Astrocyte of the cerebellum (primary cell): ENCODE data around the gene SLC22A3.

Source experiments
- DNase-seq: peaks from one replicate; pipeline ENCODE4 v3.0.0-alpha.2; 2011; ENCODE audit warnings: low read depth
- H3K4me3 ChIP-seq: 2 replicates; pipeline ENCODE4 v1.5.1; 2011; ENCODE audit warnings: mild to moderate bottlenecking, low read depth, low read length, moderate library complexity
- in situ Hi-C: cut with HindIII; loops from 2 replicates; pipeline ENCODE4 v1.10.0; 2017; ENCODE audit warnings: low sequenced_read_pairs
- TF ChIP-seq, protein P1 (sequence below): IDR thresholded peaks from 2 replicates; pipeline ENCODE4 v1.5.1; 2012; ENCODE audit warnings: low read length, low read depth, moderate library complexity, mild to moderate bottlenecking; ENCODE audit errors: missing control alignments

SLC22A3 gene

DNA sequence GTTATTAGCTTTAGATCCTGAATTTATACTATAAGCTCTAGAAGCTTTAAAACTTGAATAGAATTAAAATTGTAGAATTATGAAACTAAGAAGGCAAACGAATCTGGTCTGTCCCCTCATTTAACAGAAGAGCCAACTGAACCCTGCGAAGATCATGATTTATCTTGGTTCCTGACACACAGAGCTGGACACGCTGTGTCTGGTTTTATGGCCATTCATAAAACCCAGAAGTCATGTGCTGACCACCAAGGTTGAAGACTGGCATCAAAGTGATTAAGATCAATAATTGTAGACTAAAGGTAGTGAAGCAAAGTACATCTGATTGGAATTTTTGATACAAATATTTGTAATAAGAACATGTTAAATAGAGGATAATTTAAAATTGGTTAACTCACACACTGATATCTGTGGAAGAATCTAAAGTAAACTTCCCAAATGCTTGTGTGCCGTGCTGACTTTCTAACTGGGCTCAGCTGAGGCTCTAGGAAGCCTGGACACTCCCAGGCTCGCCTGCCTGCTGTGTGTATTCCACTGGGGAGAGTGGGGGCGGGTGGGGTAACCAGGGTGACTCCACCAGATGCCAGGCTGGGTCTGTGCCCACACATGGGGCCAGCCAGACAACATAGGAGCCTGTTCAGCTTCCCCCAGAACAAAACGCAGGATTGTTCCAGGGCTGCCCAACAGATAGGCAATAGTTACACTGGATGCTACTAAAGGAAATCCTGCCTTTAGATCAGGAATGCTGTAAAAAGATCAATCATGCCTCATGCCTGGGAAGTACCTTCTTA, 42.1 kb upstream of the SLC22A3 start:
- no peak for DNase-seq
- in situ Hi-C loops: no loop called here
- TF ChIP-seq, protein P1, sequence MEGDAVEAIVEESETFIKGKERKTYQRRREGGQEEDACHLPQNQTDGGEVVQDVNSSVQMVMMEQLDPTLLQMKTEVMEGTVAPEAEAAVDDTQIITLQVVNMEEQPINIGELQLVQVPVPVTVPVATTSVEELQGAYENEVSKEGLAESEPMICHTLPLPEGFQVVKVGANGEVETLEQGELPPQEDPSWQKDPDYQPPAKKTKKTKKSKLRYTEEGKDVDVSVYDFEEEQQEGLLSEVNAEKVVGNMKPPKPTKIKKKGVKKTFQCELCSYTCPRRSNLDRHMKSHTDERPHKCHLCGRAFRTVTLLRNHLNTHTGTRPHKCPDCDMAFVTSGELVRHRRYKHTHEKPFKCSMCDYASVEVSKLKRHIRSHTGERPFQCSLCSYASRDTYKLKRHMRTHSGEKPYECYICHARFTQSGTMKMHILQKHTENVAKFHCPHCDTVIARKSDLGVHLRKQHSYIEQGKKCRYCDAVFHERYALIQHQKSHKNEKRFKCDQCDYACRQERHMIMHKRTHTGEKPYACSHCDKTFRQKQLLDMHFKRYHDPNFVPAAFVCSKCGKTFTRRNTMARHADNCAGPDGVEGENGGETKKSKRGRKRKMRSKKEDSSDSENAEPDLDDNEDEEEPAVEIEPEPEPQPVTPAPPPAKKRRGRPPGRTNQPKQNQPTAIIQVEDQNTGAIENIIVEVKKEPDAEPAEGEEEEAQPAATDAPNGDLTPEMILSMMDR: no peak
- no peak overlapping the region for H3K4me3 ChIP-seq

- in situ Hi-C loops: no loop called here
- TF ChIP-seq, protein P1: no peak
- DNase-seq: no peak
- no peak overlapping the region for H3K4me3 ChIP-seq
Measured at GRCh38 chr6:160309718-160310117, 38.5 kb upstream of the SLC22A3 start.

- DNase-seq: no peak
- in situ Hi-C loops: no loop called here
- H3K4me3 ChIP-seq: no peak overlapping the region
- TF ChIP-seq, protein P1: no peak
Measured at GRCh38 chr6:160312900-160313299, 35.3 kb upstream of the SLC22A3 start.

- TF ChIP-seq, protein P1: no peak
- H3K4me3 ChIP-seq: no peak overlapping the region
- no peak for DNase-seq
- in situ Hi-C loops: no loop called here
Measured at GRCh38 chr6:160315310-160315709, 32.9 kb upstream of the SLC22A3 start.

DNA sequence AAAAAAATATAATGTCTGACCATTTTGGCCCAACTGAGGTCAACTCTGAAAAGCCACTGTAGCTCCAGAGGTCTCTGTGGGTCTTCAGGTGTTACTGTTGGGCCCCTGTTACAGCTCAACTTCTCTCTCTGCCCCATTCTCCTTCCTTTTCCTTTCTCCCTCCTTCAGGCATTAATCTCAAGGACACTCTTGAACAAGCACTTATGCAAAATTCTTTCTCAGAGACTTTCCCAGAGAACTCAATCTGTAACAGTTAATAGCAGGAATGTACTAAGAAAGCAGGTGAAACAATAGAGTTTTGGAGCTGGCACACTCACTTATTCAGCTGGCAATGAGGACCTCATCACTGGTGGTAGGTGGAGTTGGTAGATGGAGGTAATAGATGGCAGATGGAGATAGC, 31.9 kb upstream of the SLC22A3 start:
- H3K4me3 ChIP-seq: no peak overlapping the region
- no peak for DNase-seq
- in situ Hi-C loops: no loop called here
- TF ChIP-seq, protein P1: no peak

DNA sequence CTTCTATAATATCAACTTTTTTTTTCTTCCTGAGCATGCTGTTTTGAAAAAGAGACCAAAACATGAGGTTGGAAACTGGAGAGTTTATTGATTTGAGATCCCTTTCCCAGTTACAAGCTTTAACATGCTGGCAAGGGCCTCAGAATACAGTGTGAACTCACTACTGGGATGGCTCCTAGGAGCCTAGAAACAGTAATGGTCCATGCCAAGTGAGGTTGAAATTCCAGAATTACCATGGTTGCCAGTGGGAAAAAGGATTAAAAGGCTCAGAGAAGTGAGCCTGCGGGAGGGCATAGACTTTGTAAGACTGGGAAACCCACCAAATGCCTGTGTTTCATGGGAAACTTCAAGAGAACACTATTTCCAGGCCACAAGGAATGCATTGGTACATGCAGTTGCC, 28.9 kb upstream of the SLC22A3 start:
- in situ Hi-C loops: no loop called here
- TF ChIP-seq, protein P1: no peak
- no peak for DNase-seq
- H3K4me3 ChIP-seq: no peak overlapping the region
